GM19463 (cell line): ENCODE results near the gene NFIB.

Experiments
- ATAC-seq: cut with Tn5 transposase; IDR thresholded peaks from one replicate; pipeline ENCODE4 v1.9.1; 2021; ENCODE audit warnings: mild to moderate bottlenecking, moderate library complexity; ENCODE audit not compliant: unreplicated experiment

Gene NFIB

GRCh38 chr9:14052359-14052758, 261.6 kb downstream of the NFIB start:
- ATAC-seq: no peak

GRCh38 chr9:14051419-14051818, 262.5 kb downstream of the NFIB start:
- no peak for ATAC-seq

- no peak for ATAC-seq
These were observed 270.5 kb downstream of the NFIB start for GRCh38 chr9:14043483-14043882.

GRCh38 chr9:14037331-14037730, 276.6 kb downstream of the NFIB start:
- no peak for ATAC-seq

GRCh38 chr9:14033067-14033466, 280.9 kb downstream of the NFIB start:
- ATAC-seq: no peak
